B cell (primary cell): ENCODE data around the gene P2RY6.

Experiments
- EZH2 ChIP-seq: IDR thresholded peaks from 2 replicates; pipeline ENCODE4 v1.6.1; 2012; ENCODE audit warnings: borderline replicate concordance, low read depth, mild to moderate bottlenecking, moderate library complexity, low read length; ENCODE audit not compliant: insufficient read depth, poor library complexity, severe bottlenecking
- TF ChIP-seq, protein P1 (sequence below): fragments of 200-600 bp; IDR thresholded peaks from one replicate; pipeline ENCODE4 v1.8.0; 2022; ENCODE audit warnings: antibody characterized with exemption, mild to moderate bottlenecking

GRCh38 chr11:73239571-73240189 lies 32.5 kb upstream of the P2RY6 start:
- TF ChIP-seq, protein P1, sequence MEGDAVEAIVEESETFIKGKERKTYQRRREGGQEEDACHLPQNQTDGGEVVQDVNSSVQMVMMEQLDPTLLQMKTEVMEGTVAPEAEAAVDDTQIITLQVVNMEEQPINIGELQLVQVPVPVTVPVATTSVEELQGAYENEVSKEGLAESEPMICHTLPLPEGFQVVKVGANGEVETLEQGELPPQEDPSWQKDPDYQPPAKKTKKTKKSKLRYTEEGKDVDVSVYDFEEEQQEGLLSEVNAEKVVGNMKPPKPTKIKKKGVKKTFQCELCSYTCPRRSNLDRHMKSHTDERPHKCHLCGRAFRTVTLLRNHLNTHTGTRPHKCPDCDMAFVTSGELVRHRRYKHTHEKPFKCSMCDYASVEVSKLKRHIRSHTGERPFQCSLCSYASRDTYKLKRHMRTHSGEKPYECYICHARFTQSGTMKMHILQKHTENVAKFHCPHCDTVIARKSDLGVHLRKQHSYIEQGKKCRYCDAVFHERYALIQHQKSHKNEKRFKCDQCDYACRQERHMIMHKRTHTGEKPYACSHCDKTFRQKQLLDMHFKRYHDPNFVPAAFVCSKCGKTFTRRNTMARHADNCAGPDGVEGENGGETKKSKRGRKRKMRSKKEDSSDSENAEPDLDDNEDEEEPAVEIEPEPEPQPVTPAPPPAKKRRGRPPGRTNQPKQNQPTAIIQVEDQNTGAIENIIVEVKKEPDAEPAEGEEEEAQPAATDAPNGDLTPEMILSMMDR, result no peak
- TF ChIP-seq EZH2, result no peak
